HG03095 (cell line): ENCODE data around the gene NPHP4.

Experiments used
- ATAC-seq: cut with Tn5 transposase; IDR thresholded peaks from one replicate; pipeline ENCODE4 v1.9.1; 2021; ENCODE audit warnings: moderate library complexity; ENCODE audit not compliant: unreplicated experiment

The NPHP4 gene

DNA sequence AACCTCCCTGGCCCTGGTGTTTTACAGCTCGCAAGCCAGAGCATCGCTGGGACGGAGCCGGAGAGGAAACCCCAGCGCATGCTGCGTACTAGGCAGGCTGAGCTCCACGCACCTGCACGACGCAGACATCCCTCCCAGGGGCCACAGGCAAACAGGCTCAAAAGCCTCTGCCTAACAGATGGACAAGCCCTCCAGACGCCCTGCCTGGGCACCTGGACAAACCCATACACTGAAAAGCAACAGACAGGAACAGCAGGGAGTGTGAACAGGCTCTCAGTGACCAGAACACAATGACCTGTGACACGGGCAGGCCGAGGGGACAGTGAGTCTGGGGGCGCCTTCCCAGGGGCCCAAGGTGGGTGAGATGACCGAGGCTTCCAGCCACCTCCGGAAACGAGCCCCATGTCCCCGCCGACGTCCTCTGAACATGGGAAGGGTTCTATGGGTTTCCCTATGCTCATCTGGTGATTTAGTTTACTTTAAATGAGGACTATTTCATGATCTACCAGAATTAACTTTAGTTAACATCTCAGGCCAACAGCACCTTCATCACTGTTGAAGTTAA lies 40.3 kb downstream of the NPHP4 start:
- ATAC-seq = no peak

DNA sequence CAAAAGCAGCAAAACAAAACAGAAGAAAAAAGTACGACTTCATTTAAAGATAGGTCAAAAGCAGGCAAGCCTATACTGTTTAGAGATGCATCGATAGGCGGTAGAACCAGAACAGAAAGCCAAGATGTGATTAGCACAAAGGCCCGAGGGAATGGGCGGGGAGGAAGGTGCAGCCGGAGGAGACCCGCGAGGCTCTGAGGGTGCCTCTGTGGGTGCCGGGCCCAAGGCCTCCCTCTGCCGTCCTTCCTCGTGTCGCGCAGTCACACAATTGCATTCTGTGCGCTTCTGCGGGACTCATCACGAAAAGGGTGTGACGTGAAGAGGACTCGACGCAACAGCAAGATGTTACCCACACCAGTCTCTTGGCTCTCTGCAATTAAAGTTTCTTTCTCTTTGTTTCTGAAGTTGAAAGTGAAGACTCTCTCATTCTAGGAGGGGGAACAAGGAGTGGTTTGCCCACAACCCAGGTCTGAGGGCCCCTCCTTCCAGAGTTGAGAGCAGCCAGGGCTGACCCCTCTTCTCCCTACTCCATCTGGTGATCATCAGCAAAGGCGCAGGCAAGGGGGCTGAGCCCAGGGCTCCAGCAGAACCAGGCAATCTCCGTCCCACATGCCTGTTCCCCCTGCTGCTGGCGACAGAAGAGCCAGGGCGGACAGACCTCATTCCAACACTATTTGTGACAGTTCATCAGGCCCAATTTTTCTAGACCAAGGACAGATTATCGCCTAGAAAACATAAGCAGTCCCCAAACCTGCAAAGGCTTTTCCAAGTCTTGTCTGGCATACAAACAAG lies 41.0 kb downstream of the NPHP4 start:
- ATAC-seq = no peak

DNA sequence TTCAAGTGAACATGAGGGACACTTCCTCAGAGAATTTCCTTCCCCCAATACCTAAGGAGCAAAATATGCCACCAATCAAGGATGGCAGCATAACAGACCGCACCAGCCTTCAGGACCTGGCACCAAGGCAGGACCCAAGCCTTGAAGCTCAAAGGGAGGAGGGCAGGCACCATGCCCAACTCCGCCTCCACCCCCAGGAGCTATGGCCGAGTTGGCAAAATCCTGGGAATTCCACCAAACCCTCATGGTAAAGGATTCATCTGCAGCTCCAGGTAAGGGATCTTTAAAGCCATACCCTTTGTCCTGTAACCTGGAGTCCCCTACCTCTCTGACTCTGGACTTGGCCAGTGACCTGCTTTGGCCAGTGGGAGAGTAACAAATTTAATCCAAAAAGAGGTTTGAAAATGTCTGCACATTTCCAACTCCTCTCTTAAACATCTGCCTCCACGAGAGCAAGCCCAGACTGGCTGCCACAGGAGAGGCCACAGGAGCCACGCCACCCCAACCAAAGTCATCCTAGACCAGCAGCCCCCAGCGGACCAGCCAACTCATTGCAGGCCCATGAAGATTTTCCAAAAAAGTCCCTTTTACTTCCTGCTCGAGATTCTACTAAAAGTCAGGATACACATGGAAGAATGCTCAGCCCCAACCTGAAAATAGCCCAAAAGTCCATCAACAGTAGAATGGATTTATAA lies 41.9 kb downstream of the NPHP4 start:
- no peak for ATAC-seq

DNA sequence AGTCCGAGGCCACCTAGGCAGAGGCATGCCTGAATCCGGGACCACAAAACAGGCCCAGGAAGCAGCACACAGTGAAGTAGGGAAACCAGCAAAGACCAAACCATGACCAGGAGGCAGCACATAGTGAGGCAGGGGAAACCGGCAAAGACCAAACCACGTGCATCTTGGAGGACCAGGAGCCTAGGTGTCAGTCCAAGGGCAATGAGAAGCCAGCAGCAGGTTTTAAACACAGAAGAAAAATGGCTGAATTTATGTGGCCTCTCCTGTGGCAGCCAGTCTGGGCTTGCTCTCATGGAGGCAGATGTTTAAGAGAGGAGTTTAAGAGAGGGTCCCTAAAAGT lies 42.5 kb downstream of the NPHP4 start:
- ATAC-seq = no peak

DNA sequence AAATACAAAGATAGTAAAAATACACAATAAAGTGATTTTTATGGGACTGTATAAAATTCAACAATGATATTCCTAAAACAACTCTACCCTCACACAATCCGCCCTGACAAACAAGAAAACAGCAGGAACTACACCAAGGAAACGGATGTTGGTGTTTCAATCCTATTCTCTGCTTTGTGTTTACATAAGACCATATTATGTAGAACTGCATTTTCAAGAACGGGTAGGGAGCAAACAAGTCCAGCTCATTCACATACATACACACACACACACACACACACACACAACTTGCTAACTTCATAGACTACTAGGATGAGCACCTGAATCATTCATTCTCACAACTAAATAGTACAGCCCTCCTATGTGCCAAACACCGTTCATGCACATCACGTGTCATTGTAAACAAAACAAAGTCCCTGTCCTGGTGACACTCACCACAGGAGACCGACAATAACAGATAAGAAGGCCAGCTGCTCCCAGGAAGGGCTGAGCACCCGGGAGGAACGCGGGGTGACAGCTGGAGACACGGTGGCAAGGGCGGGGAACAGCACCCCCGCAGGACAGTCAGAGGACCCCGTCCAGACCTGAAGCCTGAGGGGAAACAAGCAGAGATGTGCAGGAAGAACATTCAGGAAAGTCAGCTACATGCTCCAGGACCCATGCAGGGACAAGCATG lies 43.0 kb downstream of the NPHP4 start:
- ATAC-seq = no peak

DNA sequence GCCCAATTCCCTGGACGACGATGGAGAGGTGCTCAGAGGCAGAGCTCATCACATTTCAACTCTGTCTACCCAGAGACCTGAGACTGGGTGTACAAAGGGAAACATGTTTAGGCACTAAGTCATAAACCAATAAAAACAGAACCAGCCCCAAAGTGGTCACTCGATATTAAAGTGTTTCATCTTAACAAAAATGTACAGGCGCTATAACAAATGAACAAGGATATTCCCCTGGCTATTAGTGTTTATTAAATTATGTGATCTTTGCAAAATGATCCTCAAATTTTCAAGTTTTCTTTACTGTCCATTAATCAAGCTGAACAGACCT lies 43.6 kb downstream of the NPHP4 start:
- ATAC-seq = no peak

DNA sequence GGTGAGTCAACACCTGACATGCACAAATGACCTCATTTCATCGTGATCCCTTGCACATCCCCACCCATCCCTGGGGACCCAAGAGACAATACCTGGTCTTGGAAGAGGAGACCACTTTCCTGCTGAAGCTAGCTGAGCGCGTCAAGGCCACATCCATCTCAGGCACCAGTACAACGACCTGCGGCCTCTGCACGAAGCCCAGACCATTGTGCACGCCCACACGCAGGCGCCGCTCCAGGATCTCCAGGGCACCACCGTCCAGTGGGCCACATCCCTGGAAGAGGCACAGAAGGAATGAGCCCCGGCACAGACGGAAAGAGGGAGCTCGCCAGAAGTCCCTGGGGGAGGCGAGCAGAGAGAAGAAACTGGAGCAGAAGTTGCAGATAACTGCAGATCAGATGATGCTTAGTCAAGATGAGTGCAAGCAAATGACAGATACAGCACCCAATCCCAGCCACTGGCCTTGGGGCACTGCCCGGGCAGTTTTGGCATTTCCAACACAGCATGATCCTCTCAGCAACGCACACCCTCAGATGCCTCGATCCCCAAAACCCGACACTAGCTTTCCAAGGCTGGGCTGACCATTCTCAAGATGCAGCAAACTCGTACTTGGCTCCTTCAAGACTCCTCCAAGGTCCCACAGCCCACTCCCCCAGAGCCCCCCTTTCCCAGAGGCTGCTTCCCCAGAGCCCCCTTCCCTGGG lies 44.1 kb downstream of the NPHP4 start:
- ATAC-seq = no peak

DNA sequence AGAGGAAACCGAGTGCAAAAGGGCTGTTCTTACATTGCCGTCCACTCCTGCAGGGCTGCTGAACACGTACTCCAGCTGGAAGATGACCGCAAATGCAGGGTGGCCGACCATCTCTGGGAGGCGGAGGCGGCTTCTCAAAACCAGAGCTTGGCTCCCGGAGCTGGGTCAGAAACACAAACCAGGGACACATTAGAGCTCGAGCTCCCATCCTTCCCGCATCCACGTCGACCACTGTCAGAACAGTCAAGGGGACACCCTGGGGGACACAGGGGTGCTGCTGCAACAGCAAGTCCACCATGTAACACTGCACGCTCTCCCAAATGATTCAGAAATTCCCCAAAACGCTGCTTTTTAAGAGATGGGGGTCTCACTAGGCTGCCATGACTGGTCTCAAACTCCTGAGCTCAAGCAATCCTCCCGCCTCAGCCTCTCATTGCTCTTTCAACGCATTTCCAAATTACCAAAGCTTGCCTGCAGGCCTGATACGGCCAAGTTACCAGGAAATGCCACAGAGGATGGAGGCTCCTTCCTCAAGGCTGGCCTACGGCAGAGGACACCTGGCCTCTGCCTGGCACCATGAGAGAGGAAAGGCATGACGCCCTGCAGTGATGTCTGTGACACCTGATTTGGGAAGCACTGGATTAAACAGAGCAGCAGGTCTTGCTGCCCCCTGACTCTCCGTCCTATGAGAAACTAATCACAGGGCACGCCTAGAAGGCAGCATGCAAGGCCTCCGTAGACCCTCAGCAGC lies 45.0 kb downstream of the NPHP4 start:
- no peak for ATAC-seq

DNA sequence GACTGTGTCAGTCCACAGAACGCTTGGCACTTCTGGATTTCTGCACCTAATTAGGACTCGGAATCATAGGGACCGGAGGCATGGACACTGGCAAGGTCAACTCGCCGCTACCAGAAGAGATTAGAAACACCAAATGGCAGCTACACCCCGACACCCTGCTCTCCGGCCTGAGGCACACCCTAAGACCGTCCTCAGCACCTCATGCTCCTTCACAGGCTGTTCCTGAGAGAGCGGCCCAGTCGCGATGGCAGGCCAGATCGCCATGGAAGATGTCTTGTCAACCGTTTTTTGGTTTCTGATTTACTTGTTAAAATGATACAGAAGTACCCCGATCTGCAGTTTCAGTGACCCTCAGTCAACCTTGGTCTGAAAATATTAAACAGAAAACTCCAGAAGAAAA lies 46.8 kb downstream of the NPHP4 start:
- ATAC-seq = no peak

DNA sequence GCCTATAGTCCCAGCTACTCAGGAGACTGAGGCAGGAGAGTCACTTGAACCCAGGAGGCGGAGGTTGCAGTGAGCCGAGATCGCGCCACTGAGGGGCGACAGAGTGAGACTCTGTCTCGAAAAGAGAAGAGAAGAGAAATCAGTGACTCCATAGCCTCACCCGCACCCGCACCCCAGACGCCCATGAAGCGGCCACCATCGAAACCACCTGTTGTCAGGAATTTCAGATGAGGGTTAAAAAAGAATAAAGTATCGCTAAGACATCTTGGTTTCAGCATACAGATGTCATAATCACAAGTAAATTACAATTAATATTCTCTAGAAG lies 47.4 kb downstream of the NPHP4 start:
- no peak for ATAC-seq

DNA sequence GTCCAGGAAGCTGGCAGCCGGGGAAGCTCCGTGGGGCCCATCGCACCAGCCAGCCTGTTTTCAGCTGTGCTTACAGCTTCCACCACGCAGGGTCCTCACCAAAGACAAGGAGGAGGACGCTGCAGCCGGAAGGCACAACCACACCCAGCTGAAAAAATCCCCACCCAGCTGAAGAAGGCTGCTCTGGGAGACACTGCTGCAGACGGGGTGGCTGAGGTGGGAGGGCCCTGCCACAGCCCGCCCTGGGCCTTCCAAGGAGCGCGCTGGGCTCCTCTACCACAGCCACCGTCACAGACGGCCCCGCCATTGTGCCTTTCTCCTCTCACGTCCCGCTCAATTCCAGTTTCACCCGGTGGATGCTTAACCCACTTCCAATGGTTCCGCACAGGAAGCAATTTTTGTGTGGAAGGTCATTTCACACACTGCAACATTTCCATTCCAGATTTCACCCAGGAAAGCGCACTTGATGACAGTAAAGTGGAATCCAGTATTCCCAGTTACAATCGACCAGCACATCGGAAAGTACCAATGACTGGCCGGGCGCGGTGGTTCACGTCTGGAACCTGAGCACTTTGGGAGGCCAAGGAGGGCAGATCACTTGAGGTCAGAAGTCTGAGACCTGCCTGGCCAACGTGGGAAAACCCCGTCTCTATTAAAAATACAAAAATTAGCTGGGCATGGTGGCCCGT lies 47.9 kb downstream of the NPHP4 start:
- ATAC-seq = no peak

DNA sequence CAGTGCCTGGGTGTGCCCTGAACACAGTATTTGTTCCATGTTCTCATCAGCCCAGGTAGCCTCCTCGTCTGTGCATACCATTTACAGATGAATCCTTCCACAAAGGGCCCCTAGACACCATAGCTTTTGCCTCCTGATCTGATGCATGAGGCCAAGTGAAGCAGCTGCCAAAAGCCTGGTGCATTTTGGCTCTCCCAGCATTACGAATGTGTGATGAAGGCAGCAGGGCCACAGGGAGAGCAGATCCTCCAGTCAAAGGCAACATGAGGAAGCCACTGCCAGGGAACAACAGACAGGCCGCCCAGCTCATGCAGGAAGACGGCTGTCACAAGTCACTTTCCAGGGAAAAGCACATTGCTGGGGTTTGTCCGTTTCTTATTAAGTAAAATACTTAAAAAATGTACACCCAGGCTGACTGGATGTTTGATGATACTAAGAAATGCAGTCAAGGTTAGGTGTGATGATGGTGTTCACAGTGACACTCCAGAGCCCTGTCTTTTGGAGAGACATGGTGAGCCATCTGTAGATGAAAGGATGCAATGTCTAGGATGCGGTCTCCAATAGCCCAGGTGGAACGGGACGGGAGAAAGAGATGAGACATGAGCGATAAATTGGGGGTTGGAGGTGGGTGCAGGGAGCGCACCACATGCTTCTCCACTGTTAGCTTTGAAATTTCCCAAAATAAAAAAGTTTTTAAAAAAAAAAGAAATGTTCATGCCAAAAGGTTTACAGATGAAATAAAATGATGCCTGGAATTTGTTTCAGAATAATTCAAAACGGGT lies 48.7 kb downstream of the NPHP4 start:
- ATAC-seq = no peak

DNA sequence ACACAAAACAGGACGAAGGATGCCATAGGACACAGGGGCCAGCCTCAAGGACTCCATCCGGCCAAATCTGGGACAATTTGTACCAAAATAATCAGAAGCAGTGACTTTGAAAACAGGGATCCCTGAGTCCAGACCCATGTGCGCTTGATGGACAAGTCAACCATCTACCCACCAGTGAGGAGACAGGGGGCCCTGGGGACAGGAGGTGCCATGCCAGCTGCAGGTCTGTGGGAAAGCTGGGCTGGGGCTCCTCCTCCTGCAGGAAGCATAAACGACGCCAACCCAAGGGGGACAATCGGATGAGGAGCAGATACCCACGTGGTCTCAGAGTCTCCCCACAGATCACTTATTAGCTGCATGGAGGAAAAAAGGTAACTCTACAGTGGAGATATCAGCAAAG lies 50.6 kb downstream of the NPHP4 start:
- no peak for ATAC-seq

DNA sequence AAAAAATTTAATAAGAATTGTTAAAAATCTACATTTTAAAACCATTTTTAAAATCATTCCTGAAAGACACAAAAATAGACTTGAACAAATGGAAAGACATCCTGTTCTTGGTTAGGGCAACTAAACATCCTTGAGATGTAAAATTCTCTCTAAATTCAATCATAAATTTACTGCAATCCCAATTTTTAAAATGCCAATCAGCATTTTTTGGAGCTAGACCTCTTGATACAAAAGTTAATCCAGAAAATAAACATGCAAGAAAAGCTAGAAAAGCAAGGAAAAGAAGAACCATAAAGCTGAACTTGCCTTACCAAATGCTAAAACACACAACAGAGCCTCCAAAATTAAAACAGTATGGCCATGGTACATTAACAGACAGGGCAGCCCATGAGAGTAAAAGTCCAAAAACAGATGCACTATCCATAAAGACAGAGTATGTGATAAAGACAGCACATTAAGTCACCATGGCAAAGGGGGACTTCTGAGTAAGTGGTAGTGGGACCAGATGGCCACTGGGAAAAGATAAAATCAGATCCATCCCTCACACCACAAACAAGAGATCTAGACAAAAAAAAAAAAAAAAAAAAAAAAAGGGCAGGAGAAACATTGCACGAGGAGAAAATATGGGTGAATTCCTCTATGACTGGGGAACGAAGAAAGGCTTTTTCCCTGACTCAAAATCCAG lies 51.4 kb downstream of the NPHP4 start:
- ATAC-seq = no peak

DNA sequence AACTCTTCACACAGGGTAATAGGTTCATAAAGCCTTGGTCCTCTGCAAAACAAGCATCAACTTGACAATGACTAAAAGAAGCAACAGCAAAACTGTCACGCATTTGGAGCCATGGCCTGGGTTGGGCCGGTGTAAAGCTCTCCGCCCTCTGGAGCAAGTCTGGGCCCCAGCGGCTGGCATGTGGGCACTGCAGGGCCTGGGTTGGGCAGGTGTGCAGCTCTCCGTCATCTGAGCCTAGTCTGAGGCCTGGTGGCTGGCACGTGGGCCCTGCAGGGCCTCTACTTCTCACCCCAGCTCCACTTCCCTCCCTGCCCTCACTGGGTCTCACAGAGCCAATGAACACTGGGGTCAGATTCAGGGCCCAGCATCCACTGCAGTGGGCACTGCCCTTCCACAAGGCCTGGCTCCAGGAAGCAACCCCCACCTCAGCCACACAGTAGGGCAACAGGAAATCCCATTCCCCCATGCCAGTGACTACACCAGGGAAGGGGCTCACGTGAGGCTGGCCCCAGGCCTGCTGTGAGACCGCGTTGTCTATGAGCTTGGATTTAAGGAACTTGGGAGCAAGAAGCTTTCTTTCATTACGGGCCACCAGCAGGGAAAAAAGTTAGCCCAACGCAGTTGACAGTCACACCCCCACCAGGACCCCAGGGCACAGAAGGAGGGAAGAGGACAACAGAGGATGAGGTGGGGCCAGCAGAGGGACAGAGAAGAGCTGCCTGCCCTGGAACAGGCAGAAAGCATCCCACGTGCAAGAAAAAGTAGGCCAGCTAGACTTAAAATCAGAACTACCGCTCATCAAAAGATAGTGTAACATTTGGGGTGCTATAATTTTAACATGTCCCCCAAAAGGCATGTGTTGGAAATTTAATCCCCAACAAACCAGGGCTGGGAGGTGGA lies 52.7 kb downstream of the NPHP4 start:
- ATAC-seq = no peak

DNA sequence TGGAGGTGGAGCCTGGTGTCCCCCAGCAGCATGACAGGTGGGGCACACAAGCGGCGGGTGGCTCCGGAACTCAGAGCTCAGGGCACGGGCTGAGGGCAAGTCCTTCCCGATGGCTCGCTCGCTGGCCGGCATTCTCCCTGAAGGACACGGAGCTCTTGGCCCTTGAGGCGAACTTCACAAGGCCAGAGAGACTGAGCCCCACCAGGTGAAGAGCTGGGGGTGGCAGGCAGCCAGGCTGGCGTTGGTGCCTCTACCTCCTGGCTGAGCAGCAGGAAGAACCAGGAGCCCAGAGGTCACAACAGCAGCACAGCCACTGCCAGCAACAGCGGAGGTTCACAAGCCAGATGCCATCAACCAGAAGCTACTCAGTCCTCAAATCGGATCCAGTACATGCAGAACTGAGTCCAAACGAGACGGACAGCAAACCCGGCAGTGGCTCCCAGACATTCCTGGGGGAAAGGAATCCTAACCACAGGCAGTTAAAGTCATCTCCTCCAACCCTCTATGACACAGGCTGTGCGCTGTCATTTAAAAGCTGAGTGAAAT lies 54.1 kb downstream of the NPHP4 start:
- ATAC-seq = no peak

DNA sequence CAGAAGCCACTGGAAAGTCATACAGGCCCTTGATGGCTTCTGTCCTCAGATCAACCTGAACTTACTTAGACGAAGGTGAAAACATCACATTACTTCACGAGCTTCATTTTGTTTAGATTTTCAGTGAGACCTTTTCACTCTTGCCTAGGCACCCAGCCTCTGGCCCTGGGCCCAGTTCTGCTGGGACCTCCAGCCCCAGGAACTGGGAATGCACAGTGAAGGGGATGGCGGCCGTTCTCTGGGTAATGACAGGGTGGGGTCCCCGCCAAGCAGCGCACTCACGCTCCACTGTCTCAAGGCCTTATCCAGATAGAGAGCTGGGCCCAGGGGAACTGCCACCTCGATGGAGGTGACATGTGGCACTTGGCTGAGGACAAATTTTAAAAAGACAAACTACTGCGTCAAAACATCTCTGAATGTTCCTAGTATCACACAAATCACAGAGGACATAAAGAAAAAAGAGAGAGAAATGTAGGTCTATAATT lies 54.8 kb downstream of the NPHP4 start:
- ATAC-seq = no peak
